GM21737 (cell line): ENCODE data around the gene MST1.
A peak's percentile ranks its signal among the peaks of the same experiment; 100 is the strongest.
"Not testable (repeated sequence)": the region's sequence is repeated elsewhere in the genome, so short reads cannot be mapped to it uniquely, and the experiment has no call there.

Experiments
- ATAC-seq: cut with Tn5 transposase; IDR thresholded peaks from one replicate; pipeline ENCODE4 v1.9.1; 2021; ENCODE audit warnings: mild to moderate bottlenecking, moderate library complexity; ENCODE audit not compliant: unreplicated experiment

Gene MST1

DNA sequence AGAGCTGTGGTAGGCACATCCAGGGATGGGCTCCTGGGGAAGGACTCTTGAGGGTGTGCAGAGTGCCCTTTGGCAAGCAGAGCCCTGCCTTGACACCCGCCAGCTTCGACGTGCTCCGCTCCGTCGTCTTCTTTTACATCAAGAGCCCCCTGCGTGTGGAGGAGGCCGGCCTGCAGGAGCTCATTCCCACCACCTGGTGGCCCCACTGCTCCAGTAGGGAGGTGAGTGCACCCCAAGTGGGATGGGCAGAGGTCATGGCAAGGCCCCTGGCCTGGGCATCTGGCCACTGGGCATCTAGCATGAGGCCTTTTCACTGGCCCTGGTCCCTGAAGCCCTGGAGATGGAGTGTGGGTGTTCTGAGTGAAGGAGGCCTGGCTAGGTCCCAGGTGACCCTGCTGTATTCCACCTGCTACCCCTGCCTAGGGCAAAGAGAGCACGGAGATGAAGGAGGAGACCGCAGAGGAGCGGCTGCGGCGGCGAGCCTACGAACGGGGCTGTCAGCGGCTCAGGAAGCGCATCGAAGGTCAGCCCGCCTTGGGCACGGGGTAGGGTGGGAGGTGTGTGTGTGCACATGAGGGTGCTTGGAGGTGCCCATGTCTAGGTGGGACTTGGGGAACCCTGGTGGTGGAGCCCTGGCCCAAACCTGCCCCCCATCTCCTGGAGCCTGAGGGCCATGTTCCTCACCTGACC is 12.3 kb upstream of the MST1 start:
- no peak for ATAC-seq

DNA sequence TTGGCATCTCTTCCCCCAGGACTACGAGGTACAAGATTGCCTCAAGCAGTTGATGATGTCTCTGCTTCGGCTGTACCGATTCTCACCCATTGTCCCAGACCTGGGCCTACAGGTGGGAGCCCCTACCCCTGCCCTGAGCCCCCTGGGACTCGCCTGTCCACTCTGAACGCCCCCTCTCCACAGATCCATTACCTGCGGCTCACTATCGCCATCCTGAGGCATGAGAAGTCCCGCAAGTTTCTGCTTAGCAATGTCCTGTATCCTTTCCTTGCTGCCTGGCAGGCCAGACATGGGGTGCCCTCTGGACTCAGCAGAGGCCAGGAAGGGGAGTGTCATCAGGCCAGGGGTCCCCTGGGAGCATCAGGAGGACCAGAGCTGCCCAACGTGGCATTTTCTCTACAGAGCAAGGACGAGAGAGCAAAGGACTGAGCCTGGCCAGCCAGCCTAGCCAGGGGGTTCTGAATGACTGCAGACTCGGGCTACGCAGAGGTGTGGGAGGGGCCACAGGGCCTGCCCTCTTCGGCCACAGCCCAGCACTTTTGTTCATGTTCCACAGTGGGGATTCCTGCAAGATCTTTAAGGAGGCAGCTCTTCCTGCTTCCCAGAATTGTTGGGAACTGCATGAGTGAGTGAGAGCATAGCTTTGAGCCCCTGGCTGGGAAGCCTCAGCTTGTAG is 11.3 kb upstream of the MST1 start:
- no peak for ATAC-seq

DNA sequence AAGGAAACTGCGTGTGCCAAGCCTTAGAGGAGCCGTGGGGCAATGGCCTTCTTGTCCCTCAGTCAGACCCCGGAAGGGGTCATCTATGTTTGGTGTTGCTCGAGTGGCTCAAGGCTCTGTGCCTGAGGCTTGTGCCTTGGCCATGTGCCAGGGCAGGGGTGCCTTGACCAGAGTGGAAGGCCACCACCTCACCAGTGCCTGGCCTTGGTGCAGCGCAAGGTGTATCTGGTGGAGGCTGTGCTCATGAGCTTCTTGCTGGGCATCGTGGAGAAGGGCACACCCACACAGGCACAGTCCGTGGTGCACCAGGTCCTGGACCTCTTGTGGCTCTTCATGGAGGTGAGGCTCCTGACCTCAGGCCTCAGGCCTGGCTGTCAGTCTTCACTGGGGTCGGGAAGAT is 10.7 kb upstream of the MST1 start:
- ATAC-seq, result no peak

DNA sequence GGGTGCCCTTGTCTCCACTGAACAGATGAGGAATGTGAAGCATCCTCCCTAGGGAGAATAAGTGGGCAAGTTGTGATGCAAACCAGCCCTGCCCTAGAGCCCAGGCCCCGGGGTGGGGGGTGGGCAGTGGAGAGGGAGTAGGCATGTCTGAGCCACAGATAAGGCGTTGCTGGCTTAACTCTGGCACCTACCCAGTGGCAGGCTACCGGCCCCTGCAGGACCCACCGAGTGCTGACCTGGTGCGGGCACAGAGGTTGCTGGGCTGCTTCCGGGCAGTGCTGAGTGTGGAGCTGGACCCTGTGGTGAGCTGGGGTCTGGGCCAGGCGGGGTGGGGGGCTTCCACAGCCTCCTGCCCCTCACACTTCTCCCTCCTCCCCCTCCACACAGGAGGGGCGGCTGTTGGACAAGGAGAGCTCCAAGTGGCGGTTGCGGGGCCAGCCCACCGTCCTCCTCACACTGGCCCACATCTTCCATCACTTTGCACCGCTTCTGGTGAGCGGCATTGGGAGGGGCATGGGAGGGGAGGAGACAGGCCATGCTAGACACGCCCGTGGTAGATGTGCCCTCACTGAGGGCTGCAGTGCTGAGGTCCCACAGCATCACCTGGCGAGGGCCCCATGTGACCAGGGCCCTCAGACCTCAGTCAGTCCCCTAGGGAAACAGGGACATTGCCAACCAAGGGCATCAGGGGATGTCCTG is 10.2 kb upstream of the MST1 start:
- ATAC-seq, result no peak

DNA sequence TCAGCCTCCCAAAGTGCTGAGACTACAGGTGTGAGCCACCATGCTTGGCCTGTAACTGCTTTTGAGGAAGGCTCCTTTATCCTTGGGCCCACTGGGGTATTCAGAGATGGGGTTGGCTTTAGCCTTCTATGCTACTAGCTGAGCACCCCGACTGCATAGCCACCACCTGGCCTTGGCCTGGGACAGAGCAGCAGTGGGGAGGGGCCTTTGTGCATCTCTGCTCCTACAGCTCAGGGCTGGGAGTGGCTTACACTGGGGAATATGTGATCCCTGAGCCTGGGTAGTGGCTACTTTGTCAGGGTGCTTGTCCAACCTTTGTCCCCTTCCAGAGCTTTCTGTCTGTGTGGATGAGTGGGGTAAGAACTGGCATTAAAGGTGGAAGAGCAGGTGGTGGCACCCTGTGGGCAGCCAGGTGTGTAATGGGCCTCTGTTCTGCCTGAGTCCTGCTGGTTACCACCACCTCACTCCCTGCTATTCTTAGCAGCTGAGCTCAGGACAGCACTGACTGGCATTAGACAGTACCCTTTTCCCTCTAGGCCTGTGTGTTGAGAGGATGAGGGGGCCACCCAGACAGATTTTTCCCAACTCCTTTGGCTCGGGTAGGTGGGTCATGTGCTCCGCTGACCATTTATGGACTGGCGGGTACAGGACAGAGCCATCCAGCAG is 6.2 kb upstream of the MST1 start:
- ATAC-seq, result not testable (repeated sequence)

DNA sequence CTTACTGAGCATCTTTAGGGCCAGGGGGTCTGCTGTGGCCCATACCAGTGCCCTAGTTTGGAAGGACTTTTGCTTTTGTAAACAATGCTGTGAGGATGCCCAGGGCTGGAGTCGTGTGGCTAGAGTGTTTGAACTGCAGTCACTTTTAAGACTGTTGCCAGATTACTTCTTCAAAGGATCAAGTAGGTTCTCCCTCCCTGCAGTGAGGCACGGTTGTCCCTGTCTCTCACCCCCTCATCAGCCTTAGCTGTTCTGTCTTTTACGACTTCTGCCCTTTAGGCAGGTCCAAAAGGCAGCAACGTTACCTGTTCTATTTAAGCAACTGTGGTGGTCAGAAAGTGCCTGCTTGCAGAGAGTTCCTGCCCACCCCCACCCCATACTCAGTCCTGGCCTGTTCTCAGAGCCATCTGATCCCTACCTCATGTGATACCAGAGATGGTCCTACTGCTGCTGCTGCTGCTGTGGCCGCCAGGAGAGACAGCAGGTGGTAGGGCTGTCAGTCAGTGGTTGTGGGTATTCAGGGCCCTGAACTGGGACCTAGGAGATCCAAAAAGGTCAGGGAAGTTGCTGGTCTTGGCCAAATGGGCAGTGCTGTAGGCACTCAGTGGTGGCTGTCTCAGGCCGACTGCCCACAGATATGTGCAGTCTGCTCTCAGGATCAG is 5.3 kb upstream of the MST1 start:
- ATAC-seq, result not testable (repeated sequence)

DNA sequence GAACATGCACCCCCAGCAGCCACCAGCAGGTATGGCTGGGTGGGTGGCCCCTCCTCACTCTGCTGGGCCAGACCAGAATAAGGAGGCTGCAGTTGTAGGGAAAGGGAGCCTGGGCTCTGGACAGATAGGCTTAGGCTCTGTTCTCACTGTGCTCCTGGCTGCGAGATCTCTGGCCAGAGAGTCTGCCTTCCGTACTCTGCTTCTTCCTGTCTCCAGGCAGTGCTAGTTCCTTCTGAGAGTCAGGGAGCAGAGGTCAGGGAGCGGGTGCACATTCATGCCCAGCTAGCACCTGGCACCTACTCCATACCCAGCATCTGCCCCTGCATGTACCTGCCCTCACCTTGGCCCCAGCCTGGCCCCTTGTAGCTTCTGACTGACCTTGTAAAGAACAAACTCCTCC is 2.2 kb upstream of the MST1 start:
- ATAC-seq, result not testable (repeated sequence)

DNA sequence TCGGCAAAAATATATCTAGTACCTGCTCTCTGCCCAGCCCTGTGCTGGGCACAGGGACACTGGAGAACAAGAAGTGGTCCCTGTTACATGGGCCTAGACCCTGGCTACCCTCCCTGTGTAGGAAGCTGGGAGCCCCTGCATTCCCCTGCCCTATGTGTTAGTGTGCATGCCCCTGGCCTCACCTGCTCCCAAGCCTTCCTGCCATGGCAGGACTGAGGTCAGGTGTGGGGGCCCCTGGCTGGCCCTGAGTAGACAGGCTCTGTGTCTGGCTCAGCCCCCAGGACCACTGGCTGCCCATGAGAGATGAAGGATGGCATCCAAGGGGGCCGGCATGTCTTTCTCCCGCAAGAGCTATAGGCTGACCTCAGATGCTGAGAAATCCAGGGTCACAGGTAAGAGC is 1.6 kb upstream of the MST1 start:
- not testable (repeated sequence) for ATAC-seq

DNA sequence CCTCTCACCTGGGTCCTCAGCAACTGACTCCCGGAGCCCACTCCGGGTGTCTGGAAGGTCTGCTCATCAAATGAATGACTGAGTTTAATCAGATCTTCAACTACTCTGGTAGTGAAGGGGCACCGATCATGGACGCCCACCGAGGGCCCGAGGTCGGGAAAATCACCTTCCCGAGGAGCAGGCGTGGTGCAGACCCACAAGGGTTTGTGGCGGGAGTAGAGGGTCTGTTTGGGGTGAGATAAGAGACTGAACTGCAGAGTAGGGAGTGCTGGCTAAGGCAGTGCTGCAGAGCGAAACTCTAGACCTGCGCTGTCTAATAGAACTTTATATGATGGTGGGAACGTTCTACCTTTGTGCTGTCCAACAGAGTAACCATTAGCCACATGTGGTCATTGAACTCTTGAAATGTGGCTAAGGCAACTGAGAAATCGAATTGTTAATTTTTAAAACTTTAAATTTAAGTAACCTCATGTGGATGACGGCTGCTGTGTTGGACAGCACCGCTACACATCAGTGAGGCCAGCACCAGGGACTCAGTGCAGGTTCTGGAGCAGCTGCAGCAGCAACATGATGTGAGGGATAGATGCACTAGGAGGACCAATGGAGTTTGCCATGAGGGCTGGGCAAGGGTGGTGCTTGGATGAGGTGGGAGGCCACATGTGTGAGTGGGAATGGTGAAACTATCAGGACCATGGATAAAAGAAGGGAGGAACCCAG is 792 bp upstream of the MST1 start:
- not testable (repeated sequence) for ATAC-seq

DNA sequence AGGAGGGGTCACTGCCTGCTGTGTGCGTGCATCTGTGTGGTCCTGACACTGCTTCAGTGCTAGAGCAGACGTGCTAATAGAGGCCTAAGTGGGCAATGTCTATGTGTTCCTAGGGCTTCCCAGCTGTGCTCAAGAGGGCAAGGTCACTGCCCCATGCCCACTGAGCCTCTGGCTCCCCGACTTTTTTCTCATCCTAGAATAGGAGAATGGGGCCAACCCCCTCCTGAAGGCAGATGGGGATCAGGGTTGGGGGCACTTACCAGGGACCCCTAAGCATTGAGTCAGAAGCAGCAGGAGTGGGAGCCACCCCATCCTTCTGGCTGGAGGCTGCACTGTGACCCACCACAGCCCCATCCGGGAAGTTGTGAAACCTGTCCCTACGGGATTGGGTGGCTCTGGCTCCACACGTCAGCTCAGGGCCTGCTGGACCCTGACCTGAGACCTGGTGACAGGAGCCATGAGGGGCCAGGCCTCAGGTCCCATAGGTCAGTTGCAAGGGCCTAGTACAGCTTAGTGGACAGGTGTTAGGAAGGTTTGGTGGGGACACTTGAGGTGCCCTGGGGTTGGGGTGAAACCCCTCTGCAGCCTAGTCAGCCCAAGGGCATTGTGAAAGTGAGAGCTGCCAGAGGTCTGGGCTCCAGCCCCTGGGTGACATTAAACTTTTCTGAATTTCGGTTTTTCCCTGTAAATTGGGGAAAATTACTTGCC is 782 bp downstream of the MST1 start:
- peak; percentile 3 for ATAC-seq

DNA sequence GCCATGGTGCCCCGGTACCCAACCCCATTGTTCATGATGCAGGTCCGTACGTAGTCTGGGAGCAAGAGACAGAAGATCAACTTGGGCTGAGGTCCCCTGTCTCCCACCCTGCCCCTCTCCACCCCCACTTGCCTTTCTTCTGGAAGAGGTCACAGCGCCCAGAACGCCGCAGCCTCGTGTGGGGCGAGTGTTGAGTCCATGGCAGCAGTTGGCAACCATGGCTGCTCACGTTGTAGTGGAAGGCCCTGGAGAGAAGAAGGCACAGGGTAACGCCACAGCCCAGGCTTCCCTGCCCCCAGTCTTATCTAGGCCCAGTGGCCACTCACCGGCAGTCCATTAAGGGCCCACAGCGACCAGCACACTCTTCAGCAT is 1.9 kb downstream of the MST1 start:
- ATAC-seq, result not testable (repeated sequence)

DNA sequence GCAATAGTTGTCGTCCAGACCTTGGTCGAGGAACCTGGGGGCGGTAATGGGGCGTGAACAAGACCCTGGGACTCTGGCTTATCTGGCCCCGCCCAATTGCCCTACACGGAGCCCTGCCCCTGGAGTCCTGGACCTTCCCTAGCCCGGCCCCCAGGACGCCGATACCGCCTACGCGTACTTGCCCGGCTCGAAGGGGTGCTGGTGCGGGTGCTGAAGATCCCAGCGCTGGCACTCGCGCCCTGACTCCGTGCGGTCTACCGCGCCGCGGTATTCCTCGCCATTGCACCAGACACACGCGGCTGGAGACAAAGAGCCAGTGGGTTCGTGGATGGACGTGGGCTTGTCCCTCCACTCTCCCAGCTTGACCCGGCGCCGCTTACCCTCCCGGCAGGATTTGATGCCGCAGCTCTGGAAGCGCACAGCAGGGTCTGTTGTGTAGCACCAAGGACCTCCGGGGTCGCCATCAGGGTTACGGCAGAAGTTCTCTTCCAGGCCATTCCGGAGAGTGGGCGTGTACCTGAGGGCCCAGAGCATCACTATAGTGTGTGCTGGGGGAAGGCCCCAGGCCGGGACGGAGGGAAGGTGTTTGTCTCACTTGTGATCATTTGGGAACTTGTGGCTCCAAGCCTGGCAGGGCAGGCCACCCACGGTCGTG is 2.4 kb downstream of the MST1 start:
- not testable (repeated sequence) for ATAC-seq

DNA sequence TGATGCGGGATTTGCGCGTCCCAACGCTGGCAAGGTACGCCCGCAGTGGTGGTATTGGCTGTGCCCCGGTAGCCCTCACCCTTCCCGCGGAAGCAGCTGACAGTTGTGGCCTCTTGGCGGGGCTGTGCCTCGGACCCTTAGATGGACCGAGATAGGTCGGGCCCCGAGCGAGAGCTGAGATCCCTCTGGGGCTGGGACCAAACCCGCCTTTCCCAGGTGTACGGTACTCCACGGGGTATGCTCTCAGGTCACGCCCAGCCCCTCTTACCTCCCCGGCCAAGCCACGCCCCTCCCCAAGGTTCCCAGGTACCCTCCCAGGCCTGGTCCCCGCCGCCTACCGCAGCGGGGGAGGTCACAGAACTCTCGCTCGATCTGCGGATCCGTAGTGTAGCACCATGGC is 2.9 kb downstream of the MST1 start:
- not testable (repeated sequence) for ATAC-seq

DNA sequence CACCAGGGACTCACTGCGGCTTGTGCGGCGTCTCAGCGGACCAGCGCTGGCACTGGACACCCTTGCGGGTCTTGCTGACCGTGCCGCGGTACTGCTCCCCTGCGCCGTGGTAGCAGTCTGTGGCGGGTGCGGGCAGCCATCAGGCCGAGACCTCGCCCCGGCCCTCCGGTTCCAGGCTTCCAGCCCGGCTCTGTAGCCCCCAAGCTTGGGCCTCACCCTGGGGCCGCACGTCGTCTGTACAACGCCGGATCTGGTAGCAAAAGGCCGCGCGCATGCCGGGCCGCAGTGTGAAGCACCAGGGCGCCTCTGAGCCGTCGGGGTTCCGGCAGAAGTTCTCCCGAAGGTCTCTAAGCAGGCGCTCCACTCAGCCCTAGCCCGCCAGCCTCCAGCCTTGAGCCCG is 3.4 kb downstream of the MST1 start:
- ATAC-seq, result not testable (repeated sequence)

DNA sequence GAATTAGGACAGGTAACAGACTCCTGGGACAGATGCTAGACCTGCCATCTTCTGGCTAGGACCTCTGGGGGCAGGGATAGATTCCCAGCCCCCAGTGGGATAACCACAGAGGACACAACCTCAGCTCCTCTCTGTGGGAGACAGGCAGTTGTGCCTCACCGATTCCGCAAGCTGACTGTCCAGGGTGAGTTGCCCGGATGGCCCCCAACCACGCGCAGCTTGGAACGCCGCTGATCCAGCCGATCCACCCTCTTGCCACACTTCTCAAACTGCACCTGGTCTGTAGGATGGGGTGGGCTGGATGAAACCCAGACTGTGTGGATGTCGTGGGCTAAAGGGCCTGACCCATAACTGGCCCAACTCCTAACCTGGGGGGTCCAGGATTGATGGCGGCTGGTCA is 4.2 kb downstream of the MST1 start:
- ATAC-seq, result not testable (repeated sequence)

DNA sequence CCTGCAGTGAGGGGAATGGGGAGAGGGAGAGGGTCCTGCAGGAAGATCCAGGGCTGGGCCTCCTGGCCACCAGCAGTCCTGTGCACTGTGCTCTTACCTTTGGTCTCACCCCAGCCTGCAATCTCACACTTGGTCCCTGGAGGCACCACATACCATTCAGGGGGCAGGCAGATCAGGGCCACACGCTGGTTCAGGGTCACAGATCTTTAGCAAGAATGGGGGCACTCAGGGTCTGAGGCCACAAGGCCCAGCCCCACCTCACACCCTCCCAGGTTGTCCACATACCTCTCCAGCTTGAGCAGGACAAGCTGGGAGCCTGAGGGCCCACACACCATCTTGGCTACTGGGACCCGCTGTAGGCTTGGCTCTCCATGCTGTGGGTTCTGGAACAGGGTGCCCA is 4.8 kb downstream of the MST1 start:
- not testable (repeated sequence) for ATAC-seq

DNA sequence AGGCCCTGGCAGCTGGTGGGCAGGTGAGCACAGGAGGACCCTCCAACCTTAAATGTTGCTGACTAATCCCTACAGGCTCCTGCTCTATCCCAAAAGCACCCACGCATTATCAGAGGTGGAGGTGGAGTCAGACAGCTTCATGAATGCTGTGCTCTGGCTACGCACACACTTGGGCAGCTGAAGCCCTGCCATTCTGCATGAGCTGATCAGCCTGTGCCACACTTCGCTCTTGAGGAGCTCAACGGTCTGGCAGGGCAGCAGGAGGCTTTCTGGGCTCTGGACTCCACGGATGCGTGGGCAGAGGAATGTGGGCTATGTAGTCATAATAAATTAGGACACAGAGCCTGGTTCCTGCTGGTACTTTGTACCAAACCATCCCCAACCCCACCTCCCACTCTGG is 6.1 kb downstream of the MST1 start:
- ATAC-seq, result no peak

DNA sequence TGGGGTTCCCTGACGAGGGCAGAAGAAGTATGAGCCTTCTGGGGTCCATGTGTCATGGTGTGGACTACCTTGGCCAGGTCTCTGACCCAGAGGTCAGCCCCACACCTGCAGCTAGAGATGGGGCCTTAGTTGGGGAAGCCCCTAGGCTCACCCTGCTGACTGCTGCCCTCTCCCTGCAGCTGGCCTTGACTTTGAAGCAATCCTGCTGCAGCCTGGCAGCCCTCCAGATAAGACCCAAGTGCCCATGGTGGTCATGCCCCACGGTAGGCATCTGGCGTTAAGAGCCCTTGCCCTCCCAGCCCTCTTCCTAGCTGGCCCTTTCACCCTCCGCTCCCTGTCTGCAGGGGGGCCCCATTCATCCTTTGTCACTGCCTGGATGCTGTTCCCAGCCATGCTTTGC is 7.7 kb downstream of the MST1 start:
- ATAC-seq, result no peak

DNA sequence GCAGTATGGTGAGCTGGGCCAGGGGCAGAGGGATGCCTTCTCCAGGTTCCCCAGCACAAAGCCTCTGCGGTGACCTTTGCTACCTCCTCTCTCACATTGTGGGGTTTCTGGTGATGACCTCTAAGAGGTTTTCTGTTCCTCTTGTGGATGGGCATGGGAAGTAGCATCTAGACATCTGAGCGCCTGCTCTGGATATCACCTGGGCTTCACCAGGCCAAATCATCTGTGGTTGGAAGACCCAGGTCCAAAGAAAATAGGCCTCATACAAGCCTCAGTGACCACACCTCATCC is 8.1 kb downstream of the MST1 start:
- no peak for ATAC-seq
